Stimulated activated CD4-positive, alpha-beta T cell treated with anti-CD3 and anti-CD28 coated beads, Interleukin-4, amount 100 ng/mL, for 1 hour (primary cell): Measurements from ENCODE around the gene TMC1.
A peak's percentile ranks its signal among the peaks of the same experiment; 100 is the strongest.
"Not testable (repeated sequence)": the region's sequence is repeated elsewhere in the genome, so short reads cannot be mapped to it uniquely, and the experiment has no call there.

Experiments used
- DNase-seq: peaks from one replicate; pipeline ENCODE4 v3.0.0-alpha.2; 2020

The TMC1 gene

GRCh38 chr9:72526901-72527800 lies 5.7 kb downstream of the TMC1 start:
- DNase-seq: peak; percentile 72

- DNase-seq: no peak
These were observed 6.4 kb downstream of the TMC1 start for GRCh38 chr9:72527801-72528195.

DNA sequence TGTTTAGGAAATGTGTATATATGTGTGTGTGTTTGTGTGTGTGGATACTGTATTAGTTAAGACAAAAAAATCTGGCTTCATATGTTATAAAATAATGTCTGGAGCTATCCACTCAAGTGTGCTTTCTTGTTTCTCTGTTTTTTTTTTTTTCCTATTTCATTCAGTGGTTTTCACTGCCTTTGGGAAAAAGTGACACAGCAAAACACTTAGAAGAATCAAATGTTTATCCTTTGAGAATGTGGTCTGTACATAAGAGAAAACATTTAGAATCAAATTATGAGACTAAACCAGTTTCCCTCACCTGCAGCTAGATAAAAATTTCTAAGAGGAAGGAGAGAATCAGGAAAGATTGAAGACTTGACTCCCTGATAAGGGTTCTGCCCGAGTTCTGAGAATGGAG lies 8.1 kb downstream of the TMC1 start:
- DNase-seq: no peak

DNA sequence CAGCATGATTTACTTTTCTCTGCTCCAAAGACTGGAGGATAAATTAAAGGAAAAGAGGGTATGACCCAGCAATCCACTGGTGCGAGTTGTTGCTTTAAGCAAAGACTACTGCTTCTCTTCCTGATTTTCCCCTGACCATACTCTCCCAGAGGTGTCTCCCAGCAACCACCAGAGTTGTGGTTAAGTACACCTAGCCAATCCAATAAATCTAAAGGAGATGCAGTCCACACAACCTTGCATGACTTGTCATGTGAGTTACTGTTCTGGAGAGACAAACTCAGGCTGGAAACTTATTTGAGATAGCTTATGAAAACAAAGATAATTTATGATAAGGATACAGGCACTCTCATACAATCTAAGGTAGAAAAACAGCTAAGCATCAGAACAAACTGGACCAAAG lies 11.9 kb downstream of the TMC1 start:
- DNase-seq: no peak

GRCh38 chr9:72534931-72535330 lies 13.5 kb downstream of the TMC1 start:
- DNase-seq: no peak

DNA sequence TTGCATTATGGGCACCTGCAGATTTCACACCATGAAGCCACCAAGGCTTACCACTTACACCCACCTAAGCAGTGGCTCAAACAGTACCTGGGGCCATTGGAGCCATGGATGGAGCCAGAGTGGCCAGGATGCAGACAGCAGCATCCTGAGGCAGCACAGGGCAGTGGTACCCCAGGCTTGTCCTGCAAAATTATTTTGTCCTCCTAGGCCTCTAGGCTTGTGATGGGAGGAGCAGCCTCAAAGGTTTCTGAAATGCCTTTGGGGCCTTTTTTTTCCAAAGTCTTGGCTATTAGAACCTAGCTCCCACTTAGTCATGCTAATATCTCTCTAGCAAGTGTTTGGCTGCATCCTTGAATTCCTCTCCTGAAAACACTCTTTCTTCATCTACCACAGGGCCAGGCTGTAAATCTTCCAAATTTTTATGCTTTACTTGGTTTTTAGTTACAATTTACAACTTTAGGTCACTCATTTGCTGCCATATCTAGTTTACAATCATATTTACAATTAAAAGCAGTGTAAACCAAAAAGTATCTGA lies 15.7 kb downstream of the TMC1 start:
- no peak for DNase-seq

DNA sequence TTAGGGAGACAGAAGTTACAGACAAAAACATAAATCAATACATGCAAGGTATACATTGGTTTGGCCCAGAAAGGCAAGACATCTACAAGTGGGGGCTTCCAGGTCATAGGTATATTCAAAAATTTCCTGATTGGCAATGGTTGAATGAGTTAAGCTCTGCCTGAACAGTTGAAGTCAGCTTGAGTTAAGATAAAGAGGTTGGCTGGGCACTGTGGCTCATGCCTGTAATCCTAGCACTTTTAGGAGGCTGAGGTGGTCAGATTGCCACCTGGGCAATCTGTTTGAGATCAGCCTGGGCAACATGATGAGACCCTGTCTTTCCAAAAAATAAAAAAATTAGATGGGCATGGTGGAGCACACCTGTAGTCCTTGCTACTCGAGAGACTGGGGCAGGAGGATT lies 16.3 kb downstream of the TMC1 start:
- DNase-seq: no peak

DNA sequence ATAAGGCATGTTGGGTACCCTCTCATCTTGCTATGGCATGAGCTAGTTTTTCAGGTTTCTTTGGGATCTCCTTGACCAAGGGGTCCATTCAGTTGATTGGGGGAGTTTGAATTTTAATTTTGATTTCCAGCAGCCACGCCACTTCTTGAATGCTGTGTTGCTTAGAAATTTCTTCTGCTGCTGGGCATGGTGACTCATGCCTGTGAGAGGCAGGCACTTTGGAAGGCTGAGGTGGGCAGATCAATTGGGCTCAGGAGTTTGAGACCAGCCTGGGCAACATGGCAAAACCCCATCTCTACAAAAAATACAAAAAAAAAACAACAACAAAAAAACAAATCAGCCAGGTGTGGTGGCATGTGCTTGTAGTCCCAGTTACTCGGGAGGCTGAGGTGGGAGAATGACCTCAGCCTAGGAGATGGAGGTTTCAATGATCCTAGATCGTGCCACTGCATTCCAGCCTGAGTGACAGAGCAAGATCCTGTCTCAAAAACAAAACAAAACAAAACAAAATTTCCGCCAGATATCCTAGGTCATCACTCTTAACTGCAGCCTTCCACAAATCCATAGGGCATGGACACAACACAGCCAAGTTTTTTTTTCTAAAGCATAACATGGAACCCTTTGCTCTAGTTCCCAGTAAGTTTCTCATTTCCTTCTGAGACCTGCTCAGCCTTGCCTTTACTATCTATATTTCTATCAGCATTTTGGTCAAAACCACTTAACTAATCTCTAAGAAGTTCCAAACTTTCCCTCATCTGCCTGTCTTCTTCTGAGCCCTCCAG lies 17.7 kb downstream of the TMC1 start:
- DNase-seq: no peak

DNA sequence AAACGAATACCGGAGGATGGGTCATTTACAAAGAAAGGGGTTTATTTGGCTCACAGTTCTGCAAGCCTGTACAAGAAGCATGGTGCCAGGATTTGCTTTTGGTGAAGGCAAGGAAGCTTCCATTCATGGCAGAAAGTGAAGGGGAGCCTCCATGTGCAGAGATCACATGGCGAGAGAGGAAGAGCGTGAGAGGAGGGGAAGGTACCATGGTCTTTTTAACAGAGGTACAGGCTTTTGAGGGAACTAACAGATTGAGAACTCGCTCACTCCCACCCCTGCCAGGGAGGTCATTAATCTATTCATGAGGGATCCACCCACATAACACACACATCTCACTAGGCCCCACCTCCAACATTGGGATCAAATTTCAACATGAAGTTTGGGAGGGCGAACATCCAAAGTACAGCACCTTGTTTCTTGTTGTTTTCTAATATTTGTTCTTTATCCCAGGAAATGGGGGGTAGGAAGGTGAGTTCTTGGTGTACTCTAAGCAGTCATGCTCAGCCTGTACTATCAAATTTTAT lies 18.5 kb downstream of the TMC1 start:
- no peak for DNase-seq

DNA sequence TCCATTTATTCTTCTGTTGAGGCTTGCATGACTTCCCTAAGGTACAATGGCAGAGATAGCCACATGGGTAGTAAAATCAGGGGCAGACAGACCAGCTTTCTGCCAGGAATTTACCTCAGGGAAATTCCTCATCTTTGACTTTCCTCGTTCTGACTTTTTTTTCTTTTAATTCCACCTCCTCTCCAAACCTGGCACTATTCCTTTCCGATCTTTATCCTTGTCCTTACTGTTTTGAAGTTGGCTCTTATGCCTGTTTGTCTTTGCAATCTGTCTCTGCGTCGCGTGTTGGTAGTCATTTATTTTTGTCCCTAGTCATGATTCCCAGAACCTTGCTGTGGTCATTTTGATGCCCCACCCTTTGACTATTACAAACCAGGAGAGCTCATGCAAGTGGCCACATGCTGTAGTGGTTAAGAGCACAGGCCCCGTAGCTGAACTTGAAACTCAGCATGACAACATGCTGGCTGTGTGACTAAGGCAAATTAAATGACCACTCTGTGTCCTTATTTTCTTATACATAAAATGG lies 19.0 kb downstream of the TMC1 start:
- no peak for DNase-seq

DNA sequence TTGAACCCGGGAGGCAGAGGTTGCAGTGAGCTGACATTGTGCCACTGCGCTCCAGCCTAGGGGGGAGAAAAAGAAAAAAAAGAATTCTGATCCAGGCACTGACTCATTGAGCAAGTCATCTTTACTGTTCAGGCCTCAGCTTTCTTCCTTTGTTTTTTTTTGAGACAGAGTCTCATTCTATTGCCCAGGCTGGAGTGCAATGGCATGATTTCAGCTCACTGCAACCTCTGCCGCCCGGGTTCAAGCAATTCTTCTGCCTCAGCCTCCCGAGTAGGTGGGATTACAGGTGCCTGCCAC lies 21.1 kb downstream of the TMC1 start:
- not testable (repeated sequence) for DNase-seq

GRCh38 chr9:72542917-72543316 lies 21.5 kb downstream of the TMC1 start:
- DNase-seq: no peak

- no peak for DNase-seq
These were observed 29.9 kb downstream of the TMC1 start for GRCh38 chr9:72551306-72551705.

GRCh38 chr9:72552356-72552755 lies 30.9 kb downstream of the TMC1 start:
- DNase-seq: no peak

DNA sequence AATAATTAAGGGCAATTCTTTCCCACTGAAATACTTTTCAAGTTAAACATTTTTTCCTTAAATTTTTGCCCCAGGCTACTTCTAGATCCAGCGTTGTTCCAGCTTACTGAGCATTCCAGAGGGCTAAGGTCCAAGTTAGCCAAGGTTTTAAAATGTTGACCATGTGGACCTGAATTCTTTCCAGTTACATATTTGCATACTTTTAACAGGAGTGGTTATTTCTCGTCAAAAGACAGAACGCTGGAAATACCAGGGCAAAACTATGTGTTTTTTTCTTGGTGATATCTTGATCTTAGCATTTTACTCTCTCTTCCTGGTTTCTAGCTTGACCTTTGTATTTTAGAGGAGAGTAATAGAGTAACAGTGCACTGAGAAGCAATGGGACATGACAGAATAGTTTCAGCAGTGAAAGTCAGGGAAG lies 32.8 kb downstream of the TMC1 start:
- no peak for DNase-seq

DNA sequence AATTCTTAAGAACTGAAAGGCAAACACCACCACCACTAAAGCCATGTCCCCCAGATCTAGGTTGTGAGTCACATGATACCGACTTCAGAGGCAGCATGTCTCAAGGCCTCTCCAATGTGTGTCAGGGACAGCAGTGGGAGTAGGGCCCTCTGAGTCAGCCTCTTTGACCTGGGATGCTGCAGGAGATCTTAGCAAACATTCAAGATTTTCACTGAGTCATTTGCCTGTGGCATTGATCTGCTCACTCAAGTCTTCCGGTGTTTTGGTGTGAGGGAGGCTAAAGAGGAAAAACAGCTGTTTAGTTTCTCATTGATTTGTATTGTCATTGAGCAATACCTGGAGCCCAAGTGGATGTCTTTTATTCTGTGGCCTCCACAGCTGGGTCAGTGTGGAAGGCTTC lies 36.1 kb downstream of the TMC1 start:
- DNase-seq: peak; percentile 37

DNA sequence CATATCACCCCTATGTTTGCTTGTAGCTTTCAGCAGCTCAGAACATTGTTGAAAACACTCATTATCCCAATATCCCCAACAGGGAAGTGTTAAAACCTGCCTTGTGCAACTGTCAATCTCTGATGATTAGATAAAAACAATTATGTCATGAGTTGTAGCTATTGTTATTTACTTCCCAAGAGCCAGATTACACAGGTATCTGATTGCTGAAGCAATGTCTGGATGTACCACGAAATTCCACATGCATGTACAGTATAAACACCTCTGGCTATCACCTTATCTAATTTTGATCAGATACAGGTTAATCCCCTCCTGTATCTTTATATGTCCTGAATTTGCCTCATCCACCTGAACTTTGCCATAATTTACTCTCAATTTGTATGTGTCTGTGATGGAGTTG lies 38.7 kb downstream of the TMC1 start:
- no peak for DNase-seq

GRCh38 chr9:72563806-72564205 lies 42.4 kb downstream of the TMC1 start:
- no peak for DNase-seq

DNA sequence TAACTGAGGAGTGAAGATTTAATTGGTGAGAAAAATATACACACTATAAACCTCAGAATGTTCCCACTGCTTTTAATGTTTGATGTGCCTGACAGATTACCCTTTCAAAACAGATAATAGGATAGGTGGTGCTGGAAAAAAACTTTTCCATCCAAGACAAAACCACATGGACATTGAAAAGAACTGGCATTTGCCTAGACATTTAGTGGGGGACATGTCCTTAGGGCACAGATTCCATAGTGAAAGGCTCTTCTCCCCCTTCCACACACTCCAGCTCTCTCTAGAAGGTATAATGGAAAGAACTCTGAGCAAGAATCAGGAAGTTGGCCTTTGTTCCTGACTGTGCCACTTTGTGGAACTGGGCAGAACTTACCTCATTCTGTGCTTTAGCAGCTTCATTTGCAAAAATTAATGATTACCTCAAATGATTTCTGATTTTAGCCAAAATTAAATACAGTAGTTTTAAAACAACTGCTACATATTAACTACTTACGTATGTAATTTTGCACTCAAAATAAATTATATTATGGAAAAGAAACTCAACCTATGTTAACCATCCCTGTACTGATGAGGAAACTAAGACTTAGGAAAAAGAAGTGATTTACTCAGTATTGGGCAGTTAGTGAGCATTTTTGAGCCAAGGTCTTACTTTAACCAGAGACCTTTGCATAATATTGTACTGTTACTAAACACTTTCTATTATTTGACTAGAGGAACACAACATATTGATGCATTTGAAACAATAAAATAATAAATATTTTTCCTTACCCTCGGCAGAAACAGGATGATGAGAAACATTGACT lies 43.3 kb downstream of the TMC1 start:
- no peak for DNase-seq

DNA sequence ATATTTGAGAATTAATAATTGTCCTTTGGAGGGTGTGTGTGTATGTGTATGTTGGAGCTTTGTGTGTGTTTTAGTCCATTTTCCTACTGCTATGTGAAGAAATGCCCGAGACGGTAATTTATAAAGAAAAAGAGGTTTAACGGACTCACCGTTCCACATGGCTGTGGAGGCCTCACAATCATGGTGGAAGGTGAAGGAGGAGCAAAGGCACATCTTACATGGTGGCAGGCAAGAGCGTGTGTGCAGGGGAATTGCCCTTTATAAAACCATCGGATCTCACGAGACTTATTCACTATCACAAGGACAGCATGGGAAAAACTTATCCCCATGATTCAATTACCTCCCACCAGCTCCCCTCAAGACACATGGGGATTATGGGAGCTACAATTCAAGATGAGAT lies 44.1 kb downstream of the TMC1 start:
- no peak for DNase-seq

DNA sequence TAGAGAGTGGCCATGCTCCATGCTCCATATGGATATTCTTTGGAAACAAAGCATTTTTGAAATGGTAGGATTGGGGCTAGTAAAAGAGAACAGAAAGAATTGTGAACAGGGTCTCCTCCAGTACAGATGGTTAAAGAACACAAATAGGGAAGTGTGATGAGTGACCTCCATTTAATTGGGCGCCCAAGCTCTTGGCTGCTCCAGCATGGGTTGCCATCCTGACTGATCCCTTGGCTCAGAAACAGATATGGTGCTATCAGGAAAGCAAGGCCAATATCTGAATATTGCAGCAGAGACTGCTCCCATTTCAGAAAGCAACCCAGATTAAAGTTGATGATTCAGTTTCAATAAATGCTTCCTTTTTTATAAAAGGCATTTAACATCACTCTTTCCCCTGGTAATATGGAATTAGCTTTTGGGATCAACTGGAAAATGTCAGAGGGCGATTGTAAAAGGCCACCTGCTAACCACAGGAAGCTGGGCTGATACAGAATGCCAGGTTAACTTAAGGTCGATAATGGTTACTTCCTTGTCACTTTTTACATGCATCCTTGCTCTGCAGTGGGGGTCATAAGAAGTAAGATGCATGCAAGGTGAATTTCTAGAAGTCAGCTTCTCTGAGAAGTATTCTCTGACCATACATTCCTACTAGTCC lies 52.9 kb downstream of the TMC1 start:
- no peak for DNase-seq

- no peak for DNase-seq
These were observed 54.3 kb downstream of the TMC1 start for GRCh38 chr9:72575666-72576065.
